ENCODE measurements around the gene PIP5K1C.

The PIP5K1C gene

DNA sequence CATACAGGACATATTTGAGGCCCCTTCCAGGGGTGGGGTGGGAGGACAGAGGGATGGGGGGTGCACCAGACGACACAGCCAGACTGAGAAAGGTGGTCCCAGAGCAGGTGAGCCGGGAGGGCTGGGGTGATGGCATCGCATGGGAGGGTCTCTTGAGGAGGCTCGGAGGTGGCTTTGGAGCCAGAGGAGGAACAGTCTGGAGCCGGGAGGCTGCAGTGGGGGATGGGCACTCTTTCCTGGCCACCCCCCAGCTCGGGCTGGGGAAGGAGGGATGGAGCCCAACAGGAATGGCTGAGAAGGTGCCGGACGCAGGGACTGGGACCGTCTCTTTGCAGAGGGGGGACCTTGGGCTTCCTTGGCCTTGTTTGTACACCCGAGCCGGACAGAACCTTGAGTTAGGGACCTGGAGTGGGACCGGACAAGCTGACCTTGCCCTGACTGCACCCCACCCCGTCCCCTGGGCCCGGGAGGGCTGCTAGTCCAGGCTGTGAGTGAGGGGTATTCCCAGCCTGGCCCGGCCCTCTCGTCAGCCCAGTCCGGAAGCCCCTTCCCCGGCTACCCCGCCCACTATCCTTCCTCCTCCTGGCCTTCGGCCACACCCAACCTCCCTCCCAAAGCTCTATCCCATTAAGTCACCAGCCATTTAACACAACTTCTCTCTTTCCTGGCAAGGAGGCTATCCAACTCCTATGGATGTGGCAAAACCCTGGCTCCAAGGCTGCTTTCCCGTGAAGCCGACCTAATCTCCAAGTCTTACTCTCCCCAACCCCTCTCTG, 92.8 kb downstream of the PIP5K1C start:
- no peak overlapping the region for H3K4me3 ChIP-seq (ENCODE audit: low read depth in 1 of 2, low read length in 1 of 2)
- H3K27ac ChIP-seq: no peak overlapping the region
- peaks cover 0 to 10% of the 10 kb centered on the region in 2 experiments for H3K4me1 ChIP-seq (ENCODE audit: control insufficient read depth in 1 of 2, insufficient read depth in 1 of 2, low read depth in 1 of 2, low read length in 1 of 2)

GRCh38 chr19:3606690-3607289, 93.5 kb downstream of the PIP5K1C start, which contains the start of gene TBXA2R:
Gene TBXA2R, minus strand, starts transcription at chr19:3606875. Its CDS starts 6,241 bp downstream, at chr19:3600634.
- peaks cover 0 to 10% of the 10 kb centered on the region in 2 experiments for H3K4me1 ChIP-seq (ENCODE audit: control insufficient read depth in 1 of 2, insufficient read depth in 1 of 2, low read depth in 1 of 2, low read length in 1 of 2)
- no peaks in the 10 kb centered on the region for H3K9me3 ChIP-seq
- no peak within 1 kb of the TSS for H3K4me3 ChIP-seq (ENCODE audit: low read depth in 1 of 2, low read length in 1 of 2)
- H3K36me3 ChIP-seq: peaks cover 20% of the 10 kb centered on the region
- H3K27ac ChIP-seq: no peak within 1 kb of the TSS
- TF ChIP-seq, protein P1, sequence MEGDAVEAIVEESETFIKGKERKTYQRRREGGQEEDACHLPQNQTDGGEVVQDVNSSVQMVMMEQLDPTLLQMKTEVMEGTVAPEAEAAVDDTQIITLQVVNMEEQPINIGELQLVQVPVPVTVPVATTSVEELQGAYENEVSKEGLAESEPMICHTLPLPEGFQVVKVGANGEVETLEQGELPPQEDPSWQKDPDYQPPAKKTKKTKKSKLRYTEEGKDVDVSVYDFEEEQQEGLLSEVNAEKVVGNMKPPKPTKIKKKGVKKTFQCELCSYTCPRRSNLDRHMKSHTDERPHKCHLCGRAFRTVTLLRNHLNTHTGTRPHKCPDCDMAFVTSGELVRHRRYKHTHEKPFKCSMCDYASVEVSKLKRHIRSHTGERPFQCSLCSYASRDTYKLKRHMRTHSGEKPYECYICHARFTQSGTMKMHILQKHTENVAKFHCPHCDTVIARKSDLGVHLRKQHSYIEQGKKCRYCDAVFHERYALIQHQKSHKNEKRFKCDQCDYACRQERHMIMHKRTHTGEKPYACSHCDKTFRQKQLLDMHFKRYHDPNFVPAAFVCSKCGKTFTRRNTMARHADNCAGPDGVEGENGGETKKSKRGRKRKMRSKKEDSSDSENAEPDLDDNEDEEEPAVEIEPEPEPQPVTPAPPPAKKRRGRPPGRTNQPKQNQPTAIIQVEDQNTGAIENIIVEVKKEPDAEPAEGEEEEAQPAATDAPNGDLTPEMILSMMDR (IDR thresholded peaks at IDR 0.05): no peak
- H3K27me3 ChIP-seq: peaks cover 64% of the 10 kb centered on the region

More for the DNA sequence above, 92.8 kb downstream of the PIP5K1C start:
- no peaks in the 10 kb centered on the region for H3K9me3 ChIP-seq
- H3K27me3 ChIP-seq: peaks cover 64% of the 10 kb centered on the region
- TF ChIP-seq, protein P1 (IDR thresholded peaks at IDR 0.05): no peak
- H3K36me3 ChIP-seq: peaks cover 27% of the 10 kb centered on the region

GRCh38 chr19:3606174-3606689, 94.0 kb downstream of the PIP5K1C start:
- Histone ChIP-seq H3K9me3 (no peaks in the 10 kb centered on the region), H3K4me1 (ENCODE audit: control insufficient read depth in 1 of 2, insufficient read depth in 1 of 2, low read depth in 1 of 2, low read length in 1 of 2) (peaks cover 0 to 10% of the 10 kb centered on the region in 2 experiments), H3K4me3 (ENCODE audit: low read depth in 1 of 2, low read length in 1 of 2) (no peak overlapping the region), H3K36me3 (peaks cover 15% of the 10 kb centered on the region), H3K27ac (no peak overlapping the region), H3K27me3 (peaks cover 64% of the 10 kb centered on the region)
- TF ChIP-seq, protein P1 (IDR thresholded peaks at IDR 0.05): no peak

DNA sequence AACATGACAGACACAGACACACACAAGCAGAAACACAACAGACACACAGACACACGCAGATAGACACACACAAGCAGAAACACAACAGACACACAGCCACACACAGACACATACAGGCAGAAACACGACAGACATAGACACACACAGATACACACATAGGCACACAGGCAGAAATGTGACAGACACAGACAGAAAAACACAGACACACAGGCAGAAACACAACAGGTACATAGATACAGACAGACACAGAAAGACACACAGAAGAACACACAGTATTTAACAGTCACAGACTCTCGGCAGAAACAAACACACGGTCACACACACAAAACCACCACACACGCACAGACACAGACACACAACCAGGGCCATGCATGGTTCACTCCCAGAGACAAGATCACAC, 94.5 kb downstream of the PIP5K1C start:
- Histone ChIP-seq H3K36me3 (peaks cover 10% of the 10 kb centered on the region), H3K9me3 (no peaks in the 10 kb centered on the region), H3K4me3 (ENCODE audit: low read depth in 1 of 2, low read length in 1 of 2) (no peak overlapping the region), H3K27me3 (peaks cover 64% of the 10 kb centered on the region), H3K4me1 (ENCODE audit: control insufficient read depth in 1 of 2, insufficient read depth in 1 of 2, low read depth in 1 of 2, low read length in 1 of 2) (peaks cover 0 to 10% of the 10 kb centered on the region in 2 experiments), H3K27ac (no peak overlapping the region)
- TF ChIP-seq, protein P1 (IDR thresholded peaks at IDR 0.05): no peak

- Histone ChIP-seq H3K4me1 (ENCODE audit: control insufficient read depth in 1 of 2, insufficient read depth in 1 of 2, low read depth in 1 of 2, low read length in 1 of 2) (peaks cover 0 to 10% of the 10 kb centered on the region in 2 experiments), H3K4me3 (ENCODE audit: low read depth in 1 of 2, low read length in 1 of 2) (no peak overlapping the region), H3K9me3 (no peaks in the 10 kb centered on the region), H3K27ac (no peak overlapping the region), H3K36me3 (peaks cover 6% of the 10 kb centered on the region), H3K27me3 (peaks cover 64% of the 10 kb centered on the region)
- TF ChIP-seq, protein P1 (IDR thresholded peaks at IDR 0.05): no peak
These were observed 94.9 kb downstream of the PIP5K1C start for GRCh38 chr19:3605361-3605760.
